Spleen (tissue), 11 donors: Measurements from ENCODE around the gene ADRB1. TPM values are rescaled to one million over a fixed set of nuclear protein-coding genes. Genes with fewer than 3 reads are reported as not detected.

Experiments used
- DNase-seq: peaks from one replicate; pipeline ENCODE4 v3.0.0-alpha.2; 2020
- H3K27ac ChIP-seq, 8 donors: fragments of 200-600 bp; sonication (generic) in 7 of 8; 1 replicate in 4 of 8; 2 replicates in 4 of 8; pipeline versions ENCODE4 v1.5.0 to v1.8.0; 2016 to 2021; ENCODE audit warnings: inconsistent platforms in 4 of 8, mild to moderate bottlenecking in 4 of 8, moderate library complexity in 1 of 8
- H3K27me3 ChIP-seq, 7 donors: fragments of 200-600 bp; sonication (generic) in 6 of 7; replicated peaks in 1 of 7; 1 replicate in 4 of 7; 2 replicates in 3 of 7; pipeline versions ENCODE4 v1.5.0 to v1.8.0; 2016 to 2021; ENCODE audit warnings: inconsistent platforms in 3 of 7, mild to moderate bottlenecking in 1 of 7
- H3K36me3 ChIP-seq, 6 donors: fragments of 200-600 bp; sonication (generic) in 5 of 6; 1 replicate in 4 of 6; 2 replicates in 2 of 6; pipeline versions ENCODE4 v1.5.0 to v1.8.0; 2016 to 2021; ENCODE audit warnings: inconsistent platforms in 2 of 6
- H3K4me1 ChIP-seq, 6 donors: fragments of 200-600 bp; sonication (generic) in 5 of 6; 1 replicate in 3 of 6; 2 replicates in 3 of 6; pipeline versions ENCODE4 v1.5.0 to v1.8.0; 2016 to 2021; ENCODE audit warnings: inconsistent platforms in 3 of 6
- H3K4me3 ChIP-seq, 8 donors: fragments of 200-600 bp; sonication (generic) in 7 of 8; 1 replicate in 4 of 8; 2 replicates in 4 of 8; pipeline versions ENCODE4 v1.5.0 to v1.8.0; 2016 to 2021; ENCODE audit warnings: inconsistent platforms in 4 of 8, mild to moderate bottlenecking in 4 of 8, moderate library complexity in 2 of 8
- H3K9me3 ChIP-seq, 8 donors: fragments of 200-600 bp; sonication (generic) in 7 of 8; 1 replicate in 4 of 8; 2 replicates in 4 of 8; pipeline versions ENCODE4 v1.5.0 to v1.8.0; 2016 to 2021; ENCODE audit warnings: inconsistent platforms in 4 of 8
- CTCF ChIP-seq, 11 experiments: fragments of 200-600 bp in 7 of 11; fragments of 450-650 bp in 4 of 11; sonication (generic) in 4 of 11; IDR thresholded peaks in 8 of 11; conservative IDR thresholded peaks in 3 of 11; 1 replicate in 7 of 11; 2 replicates in 4 of 11; pipeline versions ENCODE4 v1.4.0 to v1.8.0; 2016 to 2021; ENCODE audit warnings: antibody characterized with exemption in 11 of 11, inconsistent platforms in 4 of 11, mild to moderate bottlenecking in 1 of 11
- POLR2A ChIP-seq, 3 donors: fragments of 450-650 bp; IDR thresholded peaks; one replicate each; pipeline ENCODE4 v1.5.1; 2017; ENCODE audit warnings: antibody characterized with exemption in 3 of 3, mild to moderate bottlenecking in 1 of 3
- POLR2AphosphoS5 ChIP-seq, 3 donors: sonication (generic); formaldehyde crosslinking; IDR thresholded peaks; one replicate each; pipeline ENCODE4 v1.5.1; 2017; ENCODE audit warnings: antibody characterized with exemption in 3 of 3
- WGBS, 5 donors: extraction: QIAGEN DNeasy Blood & Tissue Kit in 3 of 5; methylation state at CpG; one replicate each; pipeline versions ENCODE4 v1.1.5 to v1.1.7; 2013 to 2018; 5-methylcytosine and 5-hydroxymethylcytosine counted together
- intact Hi-C: fragments of 100-400 bp; cut with DNase I; formaldehyde crosslinking; loops from one replicate; pipeline ENCODE4 v1.15.0; 2023; ENCODE audit warnings: low total_unique reads
- polyA plus RNA-seq, 3 donors: library from polyadenylated mRNA; stranded (reverse); fragments of 200-250 nt; gene quantifications; one replicate each; pipeline ENCODE4 v1.2.1, GENCODE V29; 2013
- total RNA-seq, 7 donors: library from RNA; depleted of rRNA in 3 of 7; stranded (reverse); fragments of >200 nt in 3 of 7; fragmentation: NEBNext Ultra II Directional in 4 of 7; extraction: Animal tissue kit (Norgen Biotek cat#: 25700) in 4 of 7; gene quantifications; one replicate each; pipeline versions ENCODE4 v1.1.0 to v1.2.1, GENCODE V29; 2016 to 2021
- donor health status: healthy with polysubstance abuse.
- donor health status: DM: no; HTN: no; CAD: no; lungs with moderate emphysema.
- donor health status: DM: no; HTN: no; CAD: no.
- donor health status: Bipolar disorder and iron deficiency.
- donor health status: healthy.
- donor health status: DM: no; HTN: no; CAD: no.
- donor health status: DM: yes; HTN: yes; CAD: no.

Gene ADRB1
- total and polyA plus RNA-seq, 10 donors: 0.47 to 4.8 (median 2.4) TPM

GRCh38 chr10:114071178-114071577, 27.5 kb downstream of the ADRB1 start:
- no peak for DNase-seq
- Histone ChIP-seq H3K36me3 (no peaks in the 10 kb centered on the region), H3K4me3 (no peak overlapping the region), H3K27me3 (no peaks in the 10 kb centered on the region), H3K9me3 (no peaks in the 10 kb centered on the region), H3K4me1 (peaks cover 2 to 44% (median 20%) of the 10 kb centered on the region in 6 donors), H3K27ac (no peak overlapping the region)
- TF ChIP-seq POLR2AphosphoS5 (IDR thresholded peaks at IDR 0.05) (no peak), CTCF (IDR thresholded peaks at IDR 0.05 in 8 of 11, conservative IDR thresholded peaks at IDR 0.05 in 3 of 11) (no peak)
- intact Hi-C loops: no loop called here
- 60 to 78% (median 75%) methylated on average over 4 of the region's 4 CpGs for WGBS, 5 donors

GRCh38 chr10:114073395-114074186, 29.9 kb downstream of the ADRB1 start:
- H3K4me3 ChIP-seq: no peak overlapping the region
- no peaks in the 10 kb centered on the region for H3K36me3 ChIP-seq
- H3K27ac ChIP-seq: no peak overlapping the region
- no peaks in the 10 kb centered on the region for H3K9me3 ChIP-seq
- intact Hi-C loops: no loop called here
- H3K27me3 ChIP-seq: no peaks in the 10 kb centered on the region
- peak; percentile 81 for DNase-seq
- 39 to 54% (median 44%) methylated on average over 14 of the region's 14 CpGs for whole genome bisulfite sequencing, 5 donors
- H3K4me1 ChIP-seq: peaks cover 0 to 42% (median 12%) of the 10 kb centered on the region in 6 donors
- peak in 1 of 3 donors; percentile 25 for TF ChIP-seq POLR2AphosphoS5 (IDR thresholded peaks at IDR 0.05)
- no peak for TF ChIP-seq CTCF (IDR thresholded peaks at IDR 0.05 in 8 of 11, conservative IDR thresholded peaks at IDR 0.05 in 3 of 11)

GRCh38 chr10:114075093-114075492, 31.4 kb downstream of the ADRB1 start:
- no peak for DNase-seq
- Histone ChIP-seq H3K9me3 (no peaks in the 10 kb centered on the region), H3K36me3 (no peaks in the 10 kb centered on the region), H3K27me3 (no peaks in the 10 kb centered on the region), H3K4me3 (no peak overlapping the region), H3K27ac (no peak overlapping the region), H3K4me1 (peaks cover 0 to 37% (median 12%) of the 10 kb centered on the region in 6 donors)
- intact Hi-C loops: no loop called here
- TF ChIP-seq POLR2AphosphoS5 (IDR thresholded peaks at IDR 0.05) (no peak), POLR2A (IDR thresholded peaks at IDR 0.05) (no peak), CTCF (IDR thresholded peaks at IDR 0.05 in 8 of 11, conservative IDR thresholded peaks at IDR 0.05 in 3 of 11) (no peak)
- WGBS, 5 donors: 85 to 93% (median 88%) methylated on average over 6 of the region's 6 CpGs

- no peaks in the 10 kb centered on the region for H3K9me3 ChIP-seq
- peaks cover 0 to 29% (median 12%) of the 10 kb centered on the region in 6 donors for H3K4me1 ChIP-seq
- H3K4me3 ChIP-seq: no peak overlapping the region
- no peak for TF ChIP-seq POLR2AphosphoS5 (IDR thresholded peaks at IDR 0.05)
- no peak for TF ChIP-seq CTCF (IDR thresholded peaks at IDR 0.05 in 8 of 11, conservative IDR thresholded peaks at IDR 0.05 in 3 of 11)
- no peak for TF ChIP-seq POLR2A (IDR thresholded peaks at IDR 0.05)
- H3K27ac ChIP-seq: no peak overlapping the region
- intact Hi-C loops: no loop called here
- no peak for DNase-seq
- H3K36me3 ChIP-seq: no peaks in the 10 kb centered on the region
- 31 to 45% (median 39%) methylated on average over 1 of the region's 1 CpG for WGBS, 5 donors
- H3K27me3 ChIP-seq: no peaks in the 10 kb centered on the region
Measured at GRCh38 chr10:114077347-114077746, 33.7 kb downstream of the ADRB1 start.
